ENCODE results near the gene IPP. TPM values are rescaled to one million over a fixed set of nuclear protein-coding genes. Genes with fewer than 3 reads are reported as not detected.
"Not testable (repeated sequence)": the region's sequence is repeated elsewhere in the genome, so short reads cannot be mapped to it uniquely, and the experiment has no call there.

Gene IPP
- total RNA-seq, 3 donors from 2014 or later (not counting 1 experiment from before 2014, with no cell fraction given): 15.3 to 20.8 (median 19.1) TPM

GRCh38 chr1:45746922-45747321 is 3.5 kb downstream of the IPP start:
- WGBS (ENCODE audit: insufficient coverage): 98% methylated on average over 12 of the region's 12 CpGs
- no peak for DNase-seq
- H3K27ac ChIP-seq (ENCODE audit: low read length): no peak overlapping the region
- peaks cover 1% of the 10 kb centered on the region for H3K36me3 ChIP-seq (ENCODE audit: control insufficient read depth, insufficient read depth, low read length)
- no peaks in the 10 kb centered on the region for H3K9me3 ChIP-seq (ENCODE audit: control insufficient read depth, insufficient read depth, low read length)
- Mint-ChIP-seq H3K4me3 (no peak overlapping the region), H3K27ac (peak overlapping the region; percentile 10 to 99), H3K4me1 (peaks cover 14 to 19% of the 10 kb centered on the region in 2 donors), H3K27me3 (ENCODE audit: low read depth in 2 of 2) (no peaks in the 10 kb centered on the region), H3K9me3 (no peaks in the 10 kb centered on the region), H3K36me3 (no peaks in the 10 kb centered on the region)
- H3K27me3 ChIP-seq (ENCODE audit: control insufficient read depth, insufficient read depth, low read length): no peaks in the 10 kb centered on the region
- no peak for ATAC-seq
- H3K4me1 ChIP-seq (ENCODE audit: control insufficient read depth, insufficient read depth, low read length): peaks cover 18% of the 10 kb centered on the region
- intact Hi-C loops (cut with micrococcal nuclease): no loop called here
- no peak overlapping the region for H3K4me3 ChIP-seq (ENCODE audit: low read length)
- TF ChIP-seq CTCF (IDR thresholded peaks at IDR 0.05): no peak

GRCh38 chr1:45739641-45740156 is 10.8 kb downstream of the IPP start:
- H3K4me1 ChIP-seq (ENCODE audit: control insufficient read depth, insufficient read depth, low read length); H3K4me1 Mint-ChIP-seq; H3K36me3 Mint-ChIP-seq; H3K27me3 ChIP-seq (ENCODE audit: control insufficient read depth, insufficient read depth, low read length); H3K9me3 ChIP-seq (ENCODE audit: control insufficient read depth, insufficient read depth, low read length); intact Hi-C loops (cut with micrococcal nuclease); DNase-seq; H3K4me3 ChIP-seq (ENCODE audit: low read length); H3K27me3 Mint-ChIP-seq (ENCODE audit: low read depth in 2 of 2); H3K4me3 Mint-ChIP-seq; H3K9me3 Mint-ChIP-seq; H3K27ac Mint-ChIP-seq; H3K36me3 ChIP-seq (ENCODE audit: control insufficient read depth, insufficient read depth, low read length); ATAC-seq; H3K27ac ChIP-seq (ENCODE audit: low read length): not testable (repeated sequence)
- no CpG with 5 or more reads among the region's 5 CpGs for WGBS (ENCODE audit: insufficient coverage)

- ATAC-seq: no peak
- no peaks in the 10 kb centered on the region for H3K27me3 Mint-ChIP-seq (ENCODE audit: low read depth in 2 of 2)
- no peaks in the 10 kb centered on the region for H3K9me3 ChIP-seq (ENCODE audit: control insufficient read depth, insufficient read depth, low read length)
Observed at GRCh38 chr1:45739137-45739536, 11.3 kb downstream of the IPP start.

GRCh38 chr1:45730780-45731319 is 19.6 kb downstream of the IPP start:
- intact Hi-C loops (cut with micrococcal nuclease): no loop called here
- 100% methylated on average over 1 of the region's 1 CpG for WGBS (ENCODE audit: insufficient coverage)
- H3K27me3 Mint-ChIP-seq (ENCODE audit: low read depth in 2 of 2): no peaks in the 10 kb centered on the region
- peaks cover 0 to 10% of the 10 kb centered on the region in 2 donors for H3K4me1 Mint-ChIP-seq
- no peak for TF ChIP-seq CTCF (IDR thresholded peaks at IDR 0.05)
- Histone ChIP-seq H3K27me3 (ENCODE audit: control insufficient read depth, insufficient read depth, low read length) (no peaks in the 10 kb centered on the region), H3K27ac (ENCODE audit: low read length) (no peak overlapping the region), H3K4me1 (ENCODE audit: control insufficient read depth, insufficient read depth, low read length) (no peaks in the 10 kb centered on the region), H3K4me3 (ENCODE audit: low read length) (no peak overlapping the region), H3K9me3 (ENCODE audit: control insufficient read depth, insufficient read depth, low read length) (no peaks in the 10 kb centered on the region), H3K36me3 (ENCODE audit: control insufficient read depth, insufficient read depth, low read length) (peaks cover 9% of the 10 kb centered on the region)
- no peak overlapping the region for H3K4me3 Mint-ChIP-seq
- DNase-seq (no peak), ATAC-seq (no peak)
- H3K27ac Mint-ChIP-seq: no peak overlapping the region
- H3K36me3 Mint-ChIP-seq: no peaks in the 10 kb centered on the region
- H3K9me3 Mint-ChIP-seq: no peaks in the 10 kb centered on the region

More at GRCh38 chr1:45739137-45739536, 11.3 kb downstream of the IPP start:
- H3K36me3 Mint-ChIP-seq: peaks cover 7% of the 10 kb centered on the region
- no peak for TF ChIP-seq CTCF (IDR thresholded peaks at IDR 0.05)
- Histone ChIP-seq H3K27ac (ENCODE audit: low read length) (no peak overlapping the region), H3K4me3 (ENCODE audit: low read length) (no peak overlapping the region), H3K36me3 (ENCODE audit: control insufficient read depth, insufficient read depth, low read length) (peaks cover 5% of the 10 kb centered on the region), H3K4me1 (ENCODE audit: control insufficient read depth, insufficient read depth, low read length) (no peaks in the 10 kb centered on the region), H3K27me3 (ENCODE audit: control insufficient read depth, insufficient read depth, low read length) (no peaks in the 10 kb centered on the region)
- intact Hi-C loops (cut with micrococcal nuclease): no loop called here
- no peak overlapping the region for H3K27ac Mint-ChIP-seq
- H3K9me3 Mint-ChIP-seq: no peaks in the 10 kb centered on the region
- DNase-seq: no peak
- 100% methylated on average over 2 of the region's 4 CpGs for WGBS (ENCODE audit: insufficient coverage)
- H3K4me3 Mint-ChIP-seq: no peak overlapping the region
- peaks cover 5 to 7% of the 10 kb centered on the region in 2 donors for H3K4me1 Mint-ChIP-seq
